HG03439 (cell line): ENCODE data around the gene KBTBD2.
A peak's percentile ranks its signal among the peaks of the same experiment; 100 is the strongest.
"Not testable (repeated sequence)": the region's sequence is repeated elsewhere in the genome, so short reads cannot be mapped to it uniquely, and the experiment has no call there.

Experiments
- ATAC-seq: cut with Tn5 transposase; IDR thresholded peaks from one replicate; pipeline ENCODE4 v1.9.1; 2021; ENCODE audit warnings: mild to moderate bottlenecking, moderate library complexity; ENCODE audit not compliant: unreplicated experiment

KBTBD2 gene

DNA sequence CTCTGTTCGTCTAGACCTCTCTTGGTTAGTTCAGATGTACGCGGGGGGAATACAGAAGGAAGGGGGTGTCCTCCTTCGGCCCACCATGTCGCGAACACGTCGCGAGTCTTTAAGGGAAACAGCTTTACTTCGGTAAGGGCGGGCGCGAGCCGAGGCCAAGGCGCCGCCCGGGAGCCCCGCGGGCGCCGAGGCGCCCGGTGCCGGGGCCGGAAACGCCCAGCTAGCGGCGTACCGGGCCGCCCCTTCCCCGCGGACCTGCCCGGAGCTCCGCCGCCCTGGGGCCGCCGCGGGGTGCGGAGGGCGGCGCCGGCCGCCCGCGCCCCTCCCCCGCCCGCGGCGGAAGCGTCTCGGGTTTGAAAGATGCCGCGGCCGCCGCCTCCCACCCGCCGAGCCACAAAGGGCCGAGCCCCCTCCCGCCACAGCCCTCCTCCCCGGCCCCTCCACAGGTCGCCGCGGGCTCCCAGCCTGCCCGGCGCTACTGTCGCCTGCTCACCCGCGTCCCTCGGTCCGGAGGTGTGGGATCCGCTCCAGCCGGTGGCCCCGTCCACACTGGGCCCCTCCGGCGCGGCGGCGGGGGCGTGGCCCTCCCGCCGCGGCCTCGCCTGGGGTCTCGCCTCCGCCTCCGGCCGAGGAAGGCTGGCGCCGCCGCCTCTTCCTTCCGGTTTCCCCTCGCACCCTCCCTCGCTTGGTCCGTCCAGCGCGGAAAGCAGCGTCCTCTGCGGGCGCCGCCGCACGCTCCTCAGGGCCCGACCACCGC lies at the start of gene KBTBD2:
Gene KBTBD2, minus strand, starts transcription at position 718 of the 757 bp plus-strand sequence. CDS start 12,156 bp downstream, outside the sequence.
- ATAC-seq = peak; percentile 59

GRCh38 chr7:32941181-32941580 lies 49.6 kb upstream of the KBTBD2 start:
- no peak for ATAC-seq

GRCh38 chr7:32937344-32938174 lies 46.0 kb upstream of the KBTBD2 start:
- ATAC-seq = no peak

DNA sequence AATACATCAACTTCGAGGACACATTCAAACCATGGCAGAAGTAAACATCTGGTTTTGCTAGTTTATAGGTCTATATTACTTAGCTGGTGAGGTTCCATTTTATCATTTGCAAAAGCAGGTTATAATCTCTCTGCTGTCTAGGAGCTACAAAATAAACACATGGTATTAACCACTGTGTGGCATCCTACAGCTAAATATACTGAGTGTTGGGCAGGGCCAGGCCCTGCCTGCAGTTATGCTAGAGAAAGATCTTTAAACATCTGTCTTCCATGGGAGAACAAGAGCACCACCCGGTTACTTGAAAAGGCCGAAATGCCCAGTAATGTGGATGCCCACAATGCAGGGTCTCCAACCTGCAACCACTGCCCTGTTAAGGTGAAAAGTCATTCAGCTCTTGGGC lies 45.1 kb upstream of the KBTBD2 start:
- ATAC-seq = no peak

DNA sequence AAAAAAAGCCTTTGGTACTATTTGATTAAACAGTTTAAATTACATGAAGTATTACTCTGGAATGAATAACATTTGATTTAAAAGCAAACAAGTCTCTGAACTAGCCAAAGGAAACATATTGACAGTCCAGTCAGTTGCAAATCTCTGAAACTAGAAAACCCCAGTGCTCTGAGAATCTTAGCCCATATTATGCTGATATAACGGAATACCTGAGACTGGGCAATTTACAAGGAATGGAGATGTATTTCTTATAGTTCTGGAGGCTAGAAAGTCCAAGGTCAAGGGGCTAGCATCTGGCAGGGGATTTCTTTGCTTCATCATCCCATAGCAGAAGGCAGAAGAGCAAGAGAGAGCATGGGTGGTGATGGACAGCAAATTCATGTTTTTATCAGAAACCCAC lies 44.0 kb upstream of the KBTBD2 start:
- ATAC-seq = no peak

DNA sequence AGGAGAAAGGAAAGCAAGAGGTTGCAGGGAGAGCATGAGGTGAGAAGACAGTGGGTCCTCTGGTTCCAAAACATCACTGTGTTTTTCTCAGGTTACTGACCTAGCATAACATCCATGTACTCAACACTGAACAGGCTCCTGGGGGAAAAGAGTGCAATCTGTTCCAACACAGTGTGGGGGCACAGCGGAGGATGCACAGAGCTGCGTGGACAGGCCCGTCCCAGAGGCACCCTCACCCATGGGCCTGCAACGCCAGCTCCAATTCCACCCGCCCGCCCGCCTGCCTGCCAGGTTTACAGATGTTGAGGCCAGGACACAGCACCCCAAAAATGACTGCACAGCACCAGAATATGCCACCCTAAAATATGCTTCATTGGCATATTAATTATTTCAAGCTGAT lies 38.8 kb upstream of the KBTBD2 start:
- ATAC-seq = no peak

DNA sequence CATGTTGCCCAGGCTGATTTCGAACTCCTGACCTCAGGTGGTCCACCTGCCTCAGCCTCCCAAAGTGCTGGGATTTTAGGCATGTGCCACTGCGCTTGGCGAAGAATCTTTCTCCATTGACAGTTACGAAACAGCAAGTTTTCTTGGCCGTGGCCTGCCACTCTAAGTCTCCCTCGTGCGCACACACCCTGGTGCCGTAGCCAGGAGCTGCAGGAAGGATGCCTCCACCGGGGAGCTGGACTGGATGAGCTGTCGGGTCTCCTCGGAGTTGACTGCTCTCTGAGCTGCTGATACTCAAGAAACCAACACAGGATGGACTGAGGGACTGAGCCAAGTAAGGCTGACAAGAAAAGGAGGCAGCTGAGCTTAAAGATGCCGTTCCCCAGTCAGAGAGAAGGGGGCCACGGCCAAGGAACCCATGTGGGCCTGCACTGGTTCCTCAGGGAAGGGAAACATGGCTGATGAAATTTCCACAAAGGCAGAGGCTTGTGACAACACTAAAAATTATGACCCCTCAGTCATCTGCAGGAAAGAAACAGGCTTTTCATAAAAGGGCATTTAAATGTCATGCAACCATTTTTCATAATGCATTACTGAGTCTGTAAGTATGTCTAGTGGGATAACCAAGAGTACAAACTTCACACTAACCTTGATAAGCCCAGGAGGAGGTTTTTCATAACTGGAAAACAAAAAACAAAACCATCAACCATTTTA lies 38.0 kb upstream of the KBTBD2 start:
- no peak for ATAC-seq

DNA sequence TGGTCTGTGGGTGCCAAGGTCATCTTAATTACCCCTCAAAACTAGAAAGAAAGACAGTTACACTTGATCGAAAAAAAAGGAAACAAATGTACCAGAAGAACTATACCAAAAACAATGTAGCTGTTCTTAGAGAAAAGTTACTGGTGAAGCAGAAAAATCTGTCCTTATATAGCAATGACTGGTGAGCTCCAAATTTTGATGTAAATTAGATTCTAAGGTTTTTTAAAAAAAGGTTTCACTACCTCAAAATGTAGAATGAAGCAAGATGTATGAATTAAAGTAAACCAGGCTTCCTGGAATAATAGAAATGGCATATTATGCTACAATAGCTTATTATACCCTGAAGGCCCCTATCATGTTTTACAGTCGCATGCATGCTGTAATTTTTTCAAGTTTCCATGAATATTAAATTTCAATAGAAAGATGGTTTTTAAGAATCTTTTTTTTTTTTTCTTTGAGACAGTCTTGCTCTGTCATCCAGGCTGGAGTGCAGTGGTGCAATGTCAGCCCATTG lies 37.3 kb upstream of the KBTBD2 start:
- no peak for ATAC-seq

- no peak for ATAC-seq
Measured at GRCh38 chr7:32921896-32922295, 30.3 kb upstream of the KBTBD2 start.

GRCh38 chr7:32916994-32917393 lies 25.4 kb upstream of the KBTBD2 start:
- not testable (repeated sequence) for ATAC-seq

GRCh38 chr7:32916006-32916405 lies 24.4 kb upstream of the KBTBD2 start:
- ATAC-seq = no peak

- ATAC-seq = no peak
Measured at GRCh38 chr7:32915041-32915536, 23.5 kb upstream of the KBTBD2 start.

DNA sequence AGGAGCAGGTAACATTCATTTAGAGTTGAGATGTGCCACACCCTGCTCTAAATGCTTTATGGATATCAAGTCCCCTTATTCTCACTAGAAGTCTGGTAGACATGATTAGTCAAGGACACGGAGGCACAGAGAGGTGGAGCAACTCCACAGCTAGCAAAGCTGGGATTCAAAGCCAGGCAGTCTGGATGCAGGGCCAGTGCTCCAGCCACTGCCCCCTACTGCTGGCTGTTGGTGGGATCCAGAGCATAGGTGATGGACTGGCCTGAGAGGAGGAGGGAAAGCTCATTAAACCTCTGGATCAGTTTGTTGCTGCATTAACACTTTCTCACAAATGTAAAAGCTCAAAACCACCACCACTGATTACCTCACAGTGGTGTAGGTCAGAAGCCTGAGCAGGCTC lies 22.6 kb upstream of the KBTBD2 start:
- no peak for ATAC-seq

DNA sequence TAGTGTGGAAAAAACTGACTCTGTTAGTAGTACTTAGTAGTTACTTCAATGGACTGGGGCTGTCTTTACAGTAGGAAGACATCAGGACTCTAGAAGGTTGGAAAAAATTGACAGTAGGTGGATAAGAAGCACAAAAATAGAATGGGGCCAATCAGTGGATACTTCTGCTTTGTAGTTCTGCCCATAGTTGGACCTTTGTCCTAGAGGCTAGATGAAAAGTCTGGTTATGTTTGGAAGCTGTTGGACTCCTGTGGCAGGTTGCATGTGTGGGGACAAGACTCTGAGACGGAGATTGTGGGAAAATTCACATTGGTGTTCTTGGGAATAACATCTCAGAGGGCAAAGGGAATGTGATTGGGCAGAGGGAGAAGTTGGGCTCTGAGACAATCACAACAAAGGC lies 18.6 kb upstream of the KBTBD2 start:
- ATAC-seq = no peak

GRCh38 chr7:32905175-32905662 lies 13.7 kb upstream of the KBTBD2 start:
- peak; percentile 75 for ATAC-seq

- ATAC-seq = no peak
Measured at GRCh38 chr7:32901629-32902028, 10.1 kb upstream of the KBTBD2 start.

GRCh38 chr7:32900433-32900995 lies 9.0 kb upstream of the KBTBD2 start:
- ATAC-seq = no peak

GRCh38 chr7:32897376-32897775 lies 5.8 kb upstream of the KBTBD2 start:
- ATAC-seq = not testable (repeated sequence)

DNA sequence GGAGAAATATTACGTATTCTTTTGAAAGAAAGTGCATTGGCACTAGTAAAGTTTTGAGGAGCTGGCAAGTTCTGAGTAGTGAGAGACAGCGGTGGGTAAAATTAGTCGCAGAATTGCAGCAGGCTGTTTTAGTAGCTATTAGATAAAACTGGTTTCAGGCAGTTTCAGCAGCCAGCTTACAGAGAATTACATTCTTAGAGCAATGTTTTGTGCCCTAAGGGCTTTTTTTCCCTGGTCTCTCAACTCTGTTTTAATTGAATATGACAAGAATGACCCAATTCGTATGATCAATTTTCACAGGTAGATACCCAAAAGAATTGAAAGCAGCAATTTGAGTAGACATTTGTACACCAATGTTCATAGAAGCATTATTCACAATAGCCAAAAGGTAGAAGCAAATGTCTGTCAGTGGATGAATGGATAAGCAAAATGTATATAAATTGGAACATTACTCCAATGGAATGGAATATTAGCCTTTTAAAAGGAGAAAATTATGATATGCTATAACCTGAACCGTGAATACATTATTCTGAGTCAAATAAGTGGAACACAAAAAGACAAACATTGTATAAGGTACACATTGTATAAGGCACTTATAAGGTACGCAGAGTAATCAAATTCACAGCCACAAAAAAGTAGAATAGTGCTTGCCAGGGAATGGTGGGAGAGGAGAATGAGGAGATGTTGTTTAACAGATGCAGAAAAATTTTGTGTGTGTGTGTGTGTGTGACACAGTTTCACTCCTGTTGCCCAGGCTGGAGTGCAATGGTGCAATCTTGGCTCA lies 5.2 kb upstream of the KBTBD2 start:
- ATAC-seq = no peak

GRCh38 chr7:32894171-32894570 lies 2.6 kb upstream of the KBTBD2 start:
- no peak for ATAC-seq
